Vagina (tissue), 2 donors: Measurements from ENCODE around the gene LRFN4.

Source experiments
- CTCF ChIP-seq, 3 experiments: fragments of 450-650 bp in 2 of 3; fragments of 200-600 bp in 1 of 3; sonication (generic) in 1 of 3; IDR thresholded peaks; one replicate each; pipeline ENCODE4 v1.5.1; 2017 to 2019; ENCODE audit warnings: antibody characterized with exemption in 3 of 3, mild to moderate bottlenecking in 2 of 3, moderate library complexity in 2 of 3
- POLR2A ChIP-seq, 2 donors: fragments of 450-650 bp; IDR thresholded peaks; one replicate each; pipeline ENCODE4 v1.6.1; 2017; ENCODE audit warnings: antibody characterized with exemption in 2 of 2, mild to moderate bottlenecking in 2 of 2, moderate library complexity in 2 of 2

GRCh38 chr11:66901964-66902390 is 45.1 kb downstream of the LRFN4 start:
- no peak for TF ChIP-seq POLR2A (IDR thresholded peaks at IDR 0.05)
- no peak for TF ChIP-seq CTCF (IDR thresholded peaks at IDR 0.05)
